Stimulated activated CD8-positive, alpha-beta memory T cell treated with anti-CD3 and anti-CD28 coated beads, Interleukin-15, amount 100 ng/mL, for 4 hours (primary cell): Measurements from ENCODE around the gene KCNF1.

ENCODE experiments used
- DNase-seq, 2 donors: peaks; one replicate each; pipeline ENCODE4 v3.0.0-alpha.2; 2020; ENCODE audit warnings: low read depth in 2 of 2

KCNF1 gene

DNA sequence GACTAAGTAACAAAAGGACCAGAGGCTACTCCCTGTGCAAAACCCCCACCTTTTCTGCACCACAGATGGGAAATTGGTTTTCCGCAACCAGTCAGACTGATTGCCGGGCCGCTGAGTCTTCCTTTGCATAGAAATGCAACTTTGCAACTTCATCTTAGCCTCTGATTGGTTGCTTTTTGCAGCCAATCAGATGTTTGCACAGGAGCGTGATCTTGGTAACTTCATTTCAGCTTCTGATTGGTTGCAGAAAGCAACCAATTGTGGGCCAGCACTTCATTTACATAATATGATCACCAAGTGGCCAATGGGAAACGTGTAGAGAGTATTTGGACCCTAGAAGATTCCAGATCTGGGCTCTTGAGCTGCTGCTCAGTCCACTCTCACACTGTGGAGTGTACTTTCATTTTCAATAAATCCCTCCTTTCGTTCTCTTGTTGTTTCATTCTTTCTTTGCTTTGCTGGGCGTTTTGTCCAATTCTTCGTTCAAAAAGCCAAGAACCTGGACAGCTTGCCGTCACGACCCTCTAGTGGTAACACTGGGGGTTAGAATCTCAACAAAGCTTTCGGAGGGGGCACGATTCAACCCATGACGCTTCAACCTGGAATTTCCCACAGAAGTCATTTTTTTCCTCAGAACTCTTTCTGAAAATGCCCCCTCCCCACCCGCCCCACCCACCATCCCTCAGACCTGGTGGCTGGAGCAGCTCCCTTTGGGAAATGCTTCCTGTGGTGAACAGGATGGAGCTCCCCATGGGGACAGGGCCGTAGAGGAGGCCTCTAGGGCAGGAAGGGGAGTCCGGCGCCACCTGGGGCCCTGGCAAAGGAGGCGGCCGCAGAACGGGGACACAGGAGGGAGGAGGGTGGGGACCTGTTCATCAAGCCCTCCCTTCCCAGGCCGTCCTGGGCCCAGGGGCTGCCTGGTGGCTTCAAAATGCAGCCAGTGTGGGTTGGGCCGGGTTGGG is 31.8 kb upstream of the KCNF1 start:
- no peak for DNase-seq

DNA sequence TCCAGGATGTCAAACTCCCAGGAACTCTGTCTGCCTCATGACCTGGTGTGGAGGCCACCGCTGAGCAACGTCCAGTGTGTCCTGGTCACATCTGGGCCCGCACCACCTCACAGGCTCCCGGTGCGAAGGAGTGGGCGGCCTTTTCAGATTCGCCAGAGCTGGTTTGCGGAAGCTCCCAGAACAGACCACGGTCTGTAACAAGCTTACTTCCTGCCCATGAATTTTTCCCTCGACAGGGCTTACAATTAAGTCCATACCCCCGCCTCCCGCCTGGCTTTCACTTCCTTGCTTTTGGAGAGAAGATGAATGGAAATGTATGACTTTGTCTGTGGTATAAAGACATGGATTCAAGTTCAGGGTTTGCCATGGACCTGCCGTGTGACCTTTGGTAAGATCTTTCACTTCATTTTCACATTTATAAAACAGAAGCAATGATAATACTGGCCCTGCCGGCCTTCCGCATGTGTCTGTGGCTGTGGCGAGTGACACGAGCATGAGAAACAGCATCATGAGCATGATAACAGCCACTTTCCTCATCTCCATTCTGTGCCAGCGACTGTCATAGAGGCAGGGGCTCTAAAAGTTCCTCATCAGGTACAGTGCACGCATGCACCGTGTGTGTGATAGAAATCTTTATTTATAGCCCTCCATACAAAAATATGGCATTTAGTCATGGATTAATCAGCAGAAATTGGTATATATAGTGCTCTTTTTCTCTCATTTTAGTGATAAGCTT is 31.0 kb upstream of the KCNF1 start:
- DNase-seq, result no peak

DNA sequence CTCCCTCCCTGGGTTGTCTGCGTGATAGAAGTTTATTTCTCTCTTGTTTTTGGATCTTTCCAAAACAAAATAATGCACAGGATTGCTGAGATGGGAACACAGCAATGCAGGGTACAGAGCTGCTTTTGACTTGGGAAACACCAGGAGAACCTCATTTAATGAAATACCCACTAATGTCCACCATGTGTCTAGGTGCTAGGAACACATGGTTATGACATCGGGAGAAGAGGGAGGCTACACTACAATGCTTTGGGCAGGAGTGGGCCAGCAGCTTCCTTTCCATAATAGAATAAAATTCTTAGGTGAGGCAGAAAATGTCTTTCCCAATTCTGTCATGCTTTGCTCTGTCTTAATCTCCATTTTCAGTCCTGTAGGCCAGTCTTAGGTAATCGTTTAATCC is 29.2 kb upstream of the KCNF1 start:
- no peak for DNase-seq

DNA sequence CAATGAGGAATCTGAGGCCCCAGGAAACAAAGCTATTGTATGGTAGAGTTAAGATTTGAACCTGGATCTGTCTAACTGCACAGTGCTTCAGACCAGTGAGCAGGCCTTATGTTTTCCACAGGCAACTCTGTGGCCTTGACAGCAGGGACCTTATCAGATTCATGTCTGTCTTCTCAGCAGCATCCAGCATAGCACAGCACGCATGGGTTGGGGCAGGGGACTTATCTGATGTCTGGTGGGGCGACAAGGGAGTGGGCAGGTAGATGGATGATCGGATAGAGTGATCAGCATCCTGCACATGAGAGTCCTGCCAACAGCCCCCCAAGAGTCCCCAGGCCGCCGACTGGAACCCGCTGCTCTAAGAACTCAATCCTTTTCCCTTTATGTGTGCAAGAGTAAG is 28.7 kb upstream of the KCNF1 start:
- no peak for DNase-seq

DNA sequence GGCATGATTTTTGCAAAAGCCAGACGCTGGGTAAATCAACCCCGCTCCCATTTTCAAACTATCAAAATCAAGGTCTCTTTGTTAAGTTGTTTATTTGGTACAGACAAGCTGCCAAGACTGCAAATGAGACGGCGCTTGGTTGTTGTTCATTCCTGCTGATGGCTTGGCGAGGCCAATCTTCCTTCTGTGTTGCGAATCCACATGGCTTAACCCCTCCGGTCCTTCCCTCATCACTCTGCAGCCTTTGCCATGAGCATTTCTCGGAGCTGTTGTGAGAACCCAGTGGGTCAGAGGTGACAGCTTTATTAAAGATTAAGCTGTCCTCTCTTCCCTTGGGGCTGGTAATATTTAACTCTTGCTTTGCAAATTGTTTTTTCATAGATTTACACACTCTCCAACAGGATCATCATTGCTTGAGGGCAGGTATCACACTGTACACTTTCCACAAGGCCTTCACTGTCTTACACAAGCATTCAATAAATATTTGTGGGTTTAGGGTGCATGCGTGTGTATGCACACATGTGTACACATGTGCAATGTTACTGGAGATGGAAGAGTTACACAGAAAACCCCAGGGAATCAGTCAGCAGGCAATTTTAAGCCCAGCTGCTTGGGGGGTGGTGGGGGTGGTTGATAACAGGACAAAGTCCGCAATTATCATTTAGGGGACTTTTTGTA is 27.8 kb upstream of the KCNF1 start:
- no peak for DNase-seq

DNA sequence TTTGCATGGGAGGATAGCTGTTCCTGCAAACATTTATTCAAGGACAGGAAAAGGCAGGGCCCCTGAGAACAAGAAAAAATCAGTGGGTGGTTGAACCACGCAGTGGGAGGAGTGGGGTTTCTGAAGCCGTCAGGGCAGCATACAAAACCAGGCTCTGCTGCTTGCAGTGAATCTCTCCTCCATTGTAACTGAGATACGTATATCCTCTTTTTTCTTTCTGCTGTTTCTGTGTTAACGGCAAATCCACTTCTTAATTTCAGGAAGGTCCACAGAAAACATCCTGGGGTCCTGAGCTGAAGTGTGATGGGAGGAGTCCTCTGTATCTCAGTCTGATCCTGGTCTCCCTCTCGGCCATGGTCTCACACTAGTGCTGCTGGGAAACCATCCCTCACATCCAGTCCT is 27.2 kb upstream of the KCNF1 start:
- no peak for DNase-seq

DNA sequence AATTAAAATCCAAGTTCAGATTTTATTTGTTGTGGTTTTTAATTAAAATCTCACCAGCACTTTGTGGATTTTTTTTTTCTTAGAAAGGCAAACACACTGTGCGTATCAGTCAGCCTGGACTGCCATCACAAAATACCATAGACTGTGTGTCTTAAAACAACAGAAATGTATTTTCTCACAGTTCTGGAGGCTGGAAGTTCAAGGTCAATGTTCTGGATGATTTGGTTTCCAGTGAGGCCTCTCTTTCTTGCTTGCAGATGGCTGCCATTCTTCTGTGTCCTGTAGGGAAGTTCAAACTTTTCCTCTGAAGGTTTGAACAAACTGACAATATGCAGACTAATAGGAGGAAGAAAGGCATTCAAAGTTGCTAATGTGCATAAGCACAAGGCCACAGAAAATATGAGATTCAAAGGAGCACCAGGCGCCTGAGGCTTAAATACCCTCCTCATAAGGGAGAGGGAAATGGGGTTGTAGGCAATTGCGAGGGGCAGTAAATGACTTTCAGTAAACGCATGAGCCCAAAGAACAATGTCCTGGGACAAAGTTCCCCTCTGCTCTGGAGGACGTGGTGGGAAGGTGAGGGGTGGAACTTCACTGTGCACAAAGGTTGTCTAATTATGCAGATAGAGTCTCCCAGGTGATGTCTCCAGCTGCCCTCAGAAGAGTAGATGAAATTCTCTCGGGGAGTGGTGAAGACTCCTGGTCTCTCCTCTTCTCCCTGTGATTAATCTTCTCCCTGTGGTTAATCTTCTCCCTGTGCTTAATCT is 26.5 kb upstream of the KCNF1 start:
- DNase-seq, result no peak

DNA sequence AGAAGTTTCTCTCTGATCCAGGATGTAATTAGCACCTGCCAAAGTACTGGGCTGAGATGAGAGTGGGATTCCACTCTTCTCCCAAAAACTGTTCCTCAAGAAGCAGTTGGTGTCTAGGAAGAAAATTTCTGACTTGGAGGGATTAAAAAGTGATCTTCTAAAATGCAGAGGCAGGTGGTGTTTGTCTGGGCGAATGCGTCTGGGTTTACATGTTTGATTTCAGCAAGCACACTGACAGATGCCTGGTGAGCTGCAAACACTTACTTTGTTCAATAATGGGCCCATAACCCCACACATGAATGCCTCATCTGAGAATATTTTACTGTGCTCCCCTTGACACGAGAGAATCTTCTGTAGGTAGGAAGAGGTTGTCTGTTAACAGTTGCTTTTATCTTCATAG is 24.3 kb upstream of the KCNF1 start:
- no peak for DNase-seq

DNA sequence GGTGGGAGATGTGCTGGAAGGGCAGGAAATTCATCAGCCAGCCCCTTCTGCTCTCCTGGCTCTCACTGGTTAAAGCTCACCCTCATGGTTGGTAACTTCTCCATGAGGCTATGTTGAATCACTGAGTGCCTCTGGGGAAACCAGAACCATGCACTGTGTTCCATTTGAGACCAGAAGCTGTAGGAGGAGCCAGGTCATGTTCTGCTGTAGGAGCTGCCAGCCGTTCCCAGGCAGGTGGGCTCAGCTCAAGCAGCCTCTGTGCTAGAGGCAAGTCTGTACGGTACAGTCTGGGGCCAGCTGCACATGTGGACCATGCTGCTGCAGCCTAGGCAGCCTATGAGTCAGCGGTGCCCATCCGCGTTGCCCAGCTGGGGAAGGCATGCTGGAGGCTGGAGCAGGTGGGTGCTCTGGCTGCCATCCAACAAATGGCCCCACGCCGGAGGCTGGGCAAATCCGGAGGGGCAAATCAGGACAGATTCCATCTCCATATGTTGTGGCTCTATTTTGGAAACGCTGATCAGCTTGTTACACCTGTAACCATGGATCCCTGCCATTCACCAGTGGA is 22.0 kb upstream of the KCNF1 start:
- no peak for DNase-seq

DNA sequence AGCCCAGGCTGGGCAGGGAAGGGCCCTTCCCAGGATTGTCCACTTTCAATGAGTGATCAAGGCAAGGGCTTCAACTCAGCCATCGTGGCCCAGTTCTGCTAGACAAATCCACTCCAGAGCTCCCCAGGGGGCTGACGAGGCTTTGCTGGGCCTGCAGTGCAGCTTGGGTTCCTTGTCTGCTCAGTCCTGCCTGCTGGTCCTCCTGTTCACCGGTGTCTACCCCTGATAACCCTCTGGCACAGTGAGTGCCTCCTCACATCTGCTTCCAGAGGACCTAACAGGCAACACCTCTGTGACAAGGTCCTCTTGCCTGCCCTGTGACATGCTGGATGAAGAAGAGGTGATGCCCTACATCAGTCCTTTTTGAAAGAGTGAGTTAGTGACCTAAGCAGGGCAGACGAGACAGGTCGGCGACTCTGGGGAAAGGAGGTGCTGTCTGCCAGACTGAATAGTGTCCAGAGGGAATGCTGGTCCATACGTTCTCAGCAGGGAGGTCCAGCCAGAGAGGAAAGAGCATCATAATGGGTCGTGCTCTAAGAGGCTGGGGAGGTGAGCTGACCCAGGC is 20.9 kb upstream of the KCNF1 start:
- no peak for DNase-seq

DNA sequence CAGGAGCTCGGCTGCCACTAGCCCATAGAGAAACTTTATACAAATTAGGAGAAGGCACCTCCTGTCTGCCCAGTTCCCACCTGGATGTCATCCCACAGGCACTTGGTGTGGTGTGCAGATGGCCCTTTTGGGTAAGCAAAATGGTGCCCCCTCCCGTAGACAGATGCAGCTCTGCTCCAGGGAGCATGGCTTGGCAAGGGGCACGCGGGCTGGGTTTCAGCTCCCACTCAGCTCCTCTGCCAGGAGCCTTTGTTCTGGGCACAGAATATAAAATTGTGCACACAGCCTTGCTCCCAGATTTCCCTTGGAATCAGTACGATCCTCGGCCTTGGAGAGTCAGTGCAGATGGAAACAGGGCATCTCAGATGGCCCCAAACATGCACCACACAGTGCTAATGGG is 20.3 kb upstream of the KCNF1 start:
- DNase-seq, result no peak

DNA sequence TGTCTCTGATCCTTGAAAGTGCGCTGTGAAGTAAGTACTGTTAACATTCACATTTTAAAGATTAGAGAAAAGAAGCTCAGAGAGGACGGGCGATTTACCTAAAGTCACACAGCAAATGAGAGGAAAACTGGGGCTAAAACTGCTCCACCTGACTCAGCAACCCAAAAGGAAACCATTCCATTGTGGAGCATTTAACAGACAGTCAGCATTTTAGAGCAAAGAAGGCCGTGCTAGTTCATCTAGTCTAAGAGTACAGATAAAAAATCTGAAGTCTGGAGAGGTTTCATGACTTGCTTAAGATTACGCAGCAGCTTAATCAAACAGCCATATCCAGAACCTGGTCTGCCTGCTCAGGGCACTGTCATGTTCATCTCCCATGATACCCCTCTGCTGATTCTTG is 19.9 kb upstream of the KCNF1 start:
- no peak for DNase-seq

DNA sequence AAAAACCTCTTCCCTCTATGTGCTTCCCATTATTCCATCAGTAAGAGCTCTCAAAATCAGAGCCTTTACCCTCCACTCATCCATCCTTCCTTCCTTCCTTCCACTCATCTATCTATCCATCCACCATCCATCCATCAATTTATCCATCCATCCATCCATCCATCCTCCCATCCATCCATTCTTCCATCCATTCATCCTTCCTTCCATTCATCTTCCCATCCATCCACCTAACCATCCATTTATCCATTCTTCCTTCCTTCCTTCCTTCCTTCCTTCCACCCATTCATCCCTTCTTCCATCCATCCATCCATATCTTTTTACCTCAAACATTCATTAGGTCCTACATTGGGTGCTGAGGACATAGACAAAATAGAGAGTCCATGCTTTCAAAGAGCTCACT is 19.4 kb upstream of the KCNF1 start:
- DNase-seq, result no peak

DNA sequence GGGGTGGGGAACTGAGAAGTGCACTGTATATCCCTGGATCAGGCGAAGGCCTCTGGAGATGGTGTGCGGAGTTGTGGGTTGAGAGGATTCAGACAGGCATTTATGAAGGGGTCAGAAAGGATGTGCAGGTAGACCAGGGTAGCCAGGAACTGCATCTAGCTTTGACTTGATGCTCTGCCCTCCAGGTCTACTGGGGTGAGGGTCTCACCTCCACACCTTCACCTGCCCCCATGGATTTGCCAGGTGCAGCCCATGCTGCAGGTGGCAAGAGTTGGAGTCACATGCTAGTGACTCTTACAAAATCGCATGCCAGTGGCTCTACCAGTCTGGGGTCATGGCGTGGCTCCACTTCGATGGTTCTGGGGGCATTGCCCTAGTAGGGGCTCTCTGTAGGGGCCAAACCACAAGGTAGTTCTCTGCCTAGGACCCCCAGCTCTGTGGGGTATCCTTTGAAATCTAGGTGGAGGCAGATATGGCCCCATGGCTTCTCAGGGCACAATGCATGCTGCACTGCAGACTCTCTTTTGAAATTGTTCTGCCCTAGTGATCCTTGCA is 18.9 kb upstream of the KCNF1 start:
- no peak for DNase-seq

DNA sequence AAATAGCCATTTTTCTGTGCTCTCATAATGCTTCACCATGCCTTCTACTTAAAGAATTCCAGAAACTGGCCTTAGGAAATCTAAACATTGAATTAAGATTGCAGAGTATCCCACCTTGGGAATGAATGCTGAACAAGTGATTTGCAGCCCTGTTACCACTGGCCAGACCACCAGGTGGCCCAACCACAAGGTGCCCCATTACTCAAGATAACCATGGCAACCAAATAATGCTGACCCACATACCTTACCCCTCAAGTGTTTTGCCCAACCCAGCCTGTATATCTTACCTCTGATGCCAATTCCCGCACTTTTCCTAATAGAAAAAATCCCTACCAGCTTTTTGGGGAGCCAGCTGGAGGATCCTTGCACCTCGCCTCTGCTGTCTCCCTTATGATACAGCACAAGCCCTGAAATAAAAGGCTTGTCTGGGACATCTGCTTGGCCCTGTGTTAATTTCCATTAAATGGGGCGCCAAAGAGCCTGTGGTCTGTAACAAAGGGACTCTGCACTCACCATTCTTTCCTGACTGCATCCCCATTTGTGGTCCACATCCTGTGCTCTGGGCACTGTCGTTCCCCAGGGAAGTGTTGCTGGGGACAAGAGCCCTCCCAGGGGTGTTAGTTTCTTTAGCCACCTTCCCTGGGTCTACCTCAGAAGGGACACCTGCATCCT is 17.3 kb upstream of the KCNF1 start:
- DNase-seq, result no peak

DNA sequence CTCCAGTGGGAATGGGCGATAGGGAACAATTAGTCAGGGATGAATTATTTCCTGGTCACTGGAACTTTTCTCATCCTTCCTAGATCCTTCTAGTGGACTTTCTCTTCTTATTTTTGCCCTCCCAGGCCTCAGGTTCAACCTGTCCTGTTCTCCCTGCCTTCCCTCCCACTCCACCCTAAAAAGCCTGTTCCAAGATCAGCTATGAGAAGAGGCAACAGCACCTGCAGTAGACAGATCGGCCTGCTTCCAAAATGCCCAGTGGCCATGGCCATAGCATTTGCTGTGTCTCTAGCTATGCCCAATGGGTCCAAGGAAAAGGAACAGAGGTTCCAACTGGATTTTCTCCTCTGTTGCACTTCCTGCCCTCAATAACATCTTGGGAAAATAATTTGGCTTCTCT is 16.5 kb upstream of the KCNF1 start:
- DNase-seq, result no peak

DNA sequence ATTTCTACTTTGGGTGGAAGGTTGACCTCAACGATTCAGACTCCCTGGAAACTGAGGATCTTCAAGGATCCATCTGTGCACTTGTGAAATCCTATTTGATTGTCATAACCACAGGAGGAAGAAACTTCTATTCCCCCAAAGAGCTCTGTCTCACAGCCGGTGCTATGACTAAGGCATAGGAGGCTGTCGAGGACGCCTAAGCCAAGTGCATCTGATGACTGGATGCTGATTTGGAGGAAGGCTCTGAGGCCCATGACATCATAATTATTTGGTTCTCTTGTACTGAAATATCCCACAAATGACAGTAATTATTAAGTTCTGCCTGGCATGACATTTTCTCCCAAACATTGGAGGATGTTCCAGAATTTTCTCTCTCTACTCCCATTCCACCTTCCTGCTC is 13.8 kb upstream of the KCNF1 start:
- no peak for DNase-seq

DNA sequence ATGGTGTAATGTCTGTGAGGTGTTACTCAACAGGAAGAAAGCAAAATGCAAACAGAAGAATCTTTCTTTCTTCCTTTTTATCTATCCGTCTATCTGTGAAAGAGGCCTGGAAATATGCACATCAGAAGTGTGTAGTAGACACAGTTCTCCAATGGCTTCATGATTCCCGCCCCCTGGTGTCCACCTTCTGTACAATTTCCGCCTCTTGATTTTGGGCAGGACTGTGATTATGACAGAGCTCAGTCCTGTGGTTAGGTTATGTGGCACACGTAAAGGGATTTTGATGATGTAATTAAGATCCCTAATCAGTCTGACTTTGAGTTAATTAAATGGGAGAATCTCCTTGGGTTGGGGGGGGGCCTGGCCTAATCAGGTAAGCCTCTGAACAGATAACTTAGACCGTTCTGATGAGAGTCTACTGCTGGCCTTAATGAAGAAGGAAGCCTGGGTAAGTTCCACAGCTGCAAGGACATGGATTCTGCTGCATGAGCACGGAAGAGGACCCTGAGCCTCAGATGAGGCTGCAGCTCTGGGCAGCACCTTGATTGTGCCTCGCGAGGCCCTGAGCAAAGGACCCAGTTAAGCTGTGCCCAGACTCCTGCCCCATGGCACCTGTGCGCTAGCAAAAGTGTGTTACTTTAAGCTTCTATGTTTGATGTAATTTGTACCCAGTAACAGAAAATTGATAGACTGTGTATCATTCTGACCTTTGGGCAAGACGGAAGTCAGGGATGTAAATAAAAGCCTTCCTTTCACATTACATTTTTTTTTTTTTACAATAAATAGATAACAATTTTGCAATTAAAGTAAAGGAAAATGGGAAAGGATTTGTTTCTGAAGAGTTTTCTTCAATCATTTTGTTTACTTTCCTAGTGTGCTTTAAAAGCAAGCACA is 11.3 kb upstream of the KCNF1 start:
- no peak for DNase-seq
